Stimulated activated naive B cell treated with anti-CD40 and anti-IgM and Interleukin-4, amounts not matched to agents 10 μg/mL and 1 μg/mL and 100 μg/mL, for 72 hours (primary cell): ENCODE results near the gene PFKL.
A peak's percentile ranks its signal among the peaks of the same experiment; 100 is the strongest.

Source experiments
- ATAC-seq, 2 donors: fragments of 150-1000 bp; cut with Tn5 transposase; replicated peaks; 2 replicates each; pipeline ENCODE4 v1.10.0; 2021; ENCODE audit warnings: moderate library complexity in 1 of 2
- DNase-seq: peaks from one replicate; pipeline ENCODE4 v3.0.0; 2021
- H3K27ac Mint-ChIP-seq: one replicate; pipeline ENCODE4 v1.8.0; 2022; ENCODE audit warnings: mild to moderate bottlenecking, mixed read lengths
- H3K27me3 Mint-ChIP-seq, 2 donors: one replicate each; pipeline ENCODE4 v1.8.0; 2022; ENCODE audit warnings: mixed read lengths in 2 of 2
- H3K36me3 Mint-ChIP-seq, 2 donors: one replicate each; pipeline ENCODE4 v1.8.0; 2022; ENCODE audit warnings: mixed read lengths in 2 of 2, mild to moderate bottlenecking in 1 of 2
- H3K4me1 Mint-ChIP-seq, 2 donors: one replicate each; pipeline ENCODE4 v1.8.0; 2022; ENCODE audit warnings: mixed read lengths in 2 of 2, mild to moderate bottlenecking in 1 of 2
- H3K4me3 Mint-ChIP-seq, 2 donors: one replicate each; pipeline ENCODE4 v1.8.0; 2022; ENCODE audit warnings: mild to moderate bottlenecking in 2 of 2, mixed read lengths in 2 of 2, moderate library complexity in 1 of 2
- H3K9me3 Mint-ChIP-seq, 2 donors: one replicate each; pipeline ENCODE4 v1.8.0; 2022; ENCODE audit warnings: mixed read lengths in 2 of 2, mild to moderate bottlenecking in 1 of 2

Gene PFKL

DNA sequence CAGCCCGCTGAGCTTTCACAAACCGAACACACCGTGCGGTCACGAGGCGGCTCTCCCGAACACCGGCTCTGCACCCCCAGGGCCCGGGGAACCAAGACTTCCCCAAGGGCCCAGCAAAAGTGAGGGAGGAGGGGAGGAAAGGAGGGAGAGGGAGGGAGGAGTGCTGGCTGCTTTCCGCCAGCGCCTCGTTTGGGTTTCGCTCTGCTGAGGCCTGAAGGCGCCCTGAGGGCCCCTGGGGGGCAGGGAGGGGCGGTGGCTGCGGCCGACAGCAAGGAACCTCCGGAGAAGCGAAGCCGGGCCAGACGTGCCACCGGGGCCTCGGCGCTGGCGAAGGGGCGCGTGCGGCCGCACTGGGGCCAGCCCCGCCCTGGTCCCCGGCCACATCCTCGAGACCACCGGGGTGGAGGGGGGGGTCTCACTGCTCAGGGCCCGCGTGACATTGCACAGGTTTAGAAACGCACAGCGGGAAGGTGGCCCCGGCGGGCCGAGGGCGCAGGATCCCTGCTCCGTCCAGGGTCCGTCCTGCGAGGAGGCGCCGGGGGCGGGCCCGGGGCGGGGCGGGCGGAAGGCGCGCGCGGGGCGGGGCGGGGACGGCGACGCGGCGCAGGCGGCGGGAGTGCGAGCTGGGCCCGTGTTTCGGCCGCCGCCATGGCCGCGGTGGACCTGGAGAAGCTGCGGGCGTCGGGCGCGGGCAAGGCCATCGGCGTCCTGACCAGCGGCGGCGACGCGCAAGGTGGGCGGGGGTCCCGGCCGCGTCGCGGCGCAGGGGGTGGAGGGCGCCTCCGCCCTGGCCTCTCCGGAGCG lies at the start of gene PFKL:
Gene PFKL (plus strand): TSS at position 596 of the 804 bp plus-strand sequence. CDS start 53 bp downstream, at position 649.
- Mint-ChIP-seq H3K36me3 (peaks cover 0 to 11% of the 10 kb centered on the region in 2 donors), H3K4me3 (peak within 1 kb of the TSS; percentile 88 to 90), H3K9me3 (no peaks in the 10 kb centered on the region), H3K27me3 (no peaks in the 10 kb centered on the region), H3K4me1 (peaks cover 58 to 86% of the 10 kb centered on the region in 2 donors), H3K27ac (peak within 1 kb of the TSS; percentile 98)
- peak; percentile 63 to 72 for ATAC-seq
- DNase-seq: peak; percentile 82

DNA sequence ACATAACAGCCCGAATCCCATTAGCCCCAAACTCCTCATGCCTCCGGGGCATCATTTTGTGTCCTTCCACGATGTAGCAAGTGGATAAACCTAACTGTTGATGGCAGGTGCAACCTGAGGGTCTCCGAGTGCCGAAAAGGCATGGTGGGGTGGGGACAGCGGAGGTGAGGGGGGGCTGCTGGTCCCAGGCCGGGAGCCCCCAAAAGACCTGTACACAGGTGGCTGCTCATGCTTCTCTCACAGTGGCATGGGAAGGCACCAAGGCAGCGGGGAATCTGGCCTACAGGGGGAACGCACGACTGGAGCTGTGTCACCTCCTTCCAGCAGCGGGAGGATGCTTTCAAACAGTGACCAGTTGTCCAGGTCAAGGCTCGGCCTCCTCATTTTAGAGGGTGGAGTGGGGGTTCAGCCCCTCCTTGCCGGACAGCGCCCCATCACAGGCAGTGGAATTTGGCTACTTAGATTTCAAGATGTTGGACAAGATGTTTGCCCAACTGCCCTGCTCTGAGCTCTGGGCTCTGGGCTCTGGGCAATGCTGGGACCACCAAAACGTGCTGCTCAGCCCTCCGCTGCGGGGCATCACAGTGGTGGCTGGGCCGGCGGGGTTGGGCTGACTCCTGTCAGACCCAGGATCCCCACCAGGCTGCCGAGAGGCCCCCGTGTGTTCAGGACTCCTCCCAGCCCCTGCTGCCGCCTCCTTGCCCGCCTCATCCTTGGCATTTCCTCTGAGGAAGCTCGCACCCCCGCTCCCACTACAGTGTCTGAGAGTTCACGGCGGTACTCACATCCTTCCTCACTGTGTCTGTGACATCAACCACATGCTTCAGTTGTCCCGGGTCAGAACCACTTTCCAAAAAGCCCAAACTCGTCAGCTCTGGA lies 45.8 kb upstream of the PFKL start:
- Mint-ChIP-seq H3K36me3 (no peaks in the 10 kb centered on the region), H3K4me1 (peaks cover 4 to 5% of the 10 kb centered on the region in 2 donors), H3K4me3 (no peak overlapping the region), H3K9me3 (no peaks in the 10 kb centered on the region), H3K27ac (peak overlapping the region; percentile 31), H3K27me3 (no peaks in the 10 kb centered on the region)
- DNase-seq: no peak
- no peak for ATAC-seq

GRCh38 chr21:44255511-44255981 lies 44.3 kb upstream of the PFKL start:
- Mint-ChIP-seq H3K4me3 (no peak overlapping the region), H3K36me3 (no peaks in the 10 kb centered on the region), H3K4me1 (peaks cover 4 to 5% of the 10 kb centered on the region in 2 donors), H3K27ac (no peak overlapping the region), H3K27me3 (no peaks in the 10 kb centered on the region), H3K9me3 (no peaks in the 10 kb centered on the region)
- DNase-seq: no peak
- ATAC-seq: no peak

DNA sequence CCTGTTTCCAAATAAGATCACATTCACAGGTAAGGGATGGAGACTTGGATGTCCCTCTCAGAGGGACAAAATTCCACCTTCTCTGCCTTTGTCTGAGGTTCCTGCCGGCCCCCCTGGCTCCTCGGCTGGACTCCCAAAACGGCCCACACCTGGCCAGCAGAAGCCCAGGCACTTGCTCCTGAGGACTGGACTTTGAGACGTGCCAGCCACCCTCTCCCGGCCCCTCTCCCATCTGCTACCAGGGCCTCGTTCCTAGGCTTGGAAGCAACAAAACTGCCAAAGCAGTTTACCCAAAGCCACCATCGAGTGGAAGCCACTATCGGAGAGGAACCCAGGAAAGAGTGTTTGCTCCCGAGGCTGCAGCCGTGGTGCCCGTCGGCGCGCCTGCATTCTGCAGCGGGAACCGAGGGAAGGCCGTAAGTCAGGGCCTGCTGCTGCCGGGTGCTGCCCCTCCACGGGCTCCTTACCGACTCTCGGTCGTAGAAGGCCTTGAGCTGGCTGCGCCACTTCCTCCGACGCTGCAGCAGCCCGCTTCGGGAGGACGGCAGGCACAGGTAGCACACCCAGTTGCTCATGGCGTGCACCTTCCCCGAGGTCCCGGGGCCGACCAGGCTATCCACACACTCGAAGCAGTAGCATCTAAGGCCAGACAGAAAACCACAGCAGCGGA lies 41.7 kb upstream of the PFKL start:
- H3K9me3 Mint-ChIP-seq: no peaks in the 10 kb centered on the region
- H3K27me3 Mint-ChIP-seq: no peaks in the 10 kb centered on the region
- no peak overlapping the region for H3K27ac Mint-ChIP-seq
- H3K4me3 Mint-ChIP-seq: no peak overlapping the region
- H3K36me3 Mint-ChIP-seq: no peaks in the 10 kb centered on the region
- peaks cover 4 to 5% of the 10 kb centered on the region in 2 donors for H3K4me1 Mint-ChIP-seq
- ATAC-seq (no peak), DNase-seq (no peak)

DNA sequence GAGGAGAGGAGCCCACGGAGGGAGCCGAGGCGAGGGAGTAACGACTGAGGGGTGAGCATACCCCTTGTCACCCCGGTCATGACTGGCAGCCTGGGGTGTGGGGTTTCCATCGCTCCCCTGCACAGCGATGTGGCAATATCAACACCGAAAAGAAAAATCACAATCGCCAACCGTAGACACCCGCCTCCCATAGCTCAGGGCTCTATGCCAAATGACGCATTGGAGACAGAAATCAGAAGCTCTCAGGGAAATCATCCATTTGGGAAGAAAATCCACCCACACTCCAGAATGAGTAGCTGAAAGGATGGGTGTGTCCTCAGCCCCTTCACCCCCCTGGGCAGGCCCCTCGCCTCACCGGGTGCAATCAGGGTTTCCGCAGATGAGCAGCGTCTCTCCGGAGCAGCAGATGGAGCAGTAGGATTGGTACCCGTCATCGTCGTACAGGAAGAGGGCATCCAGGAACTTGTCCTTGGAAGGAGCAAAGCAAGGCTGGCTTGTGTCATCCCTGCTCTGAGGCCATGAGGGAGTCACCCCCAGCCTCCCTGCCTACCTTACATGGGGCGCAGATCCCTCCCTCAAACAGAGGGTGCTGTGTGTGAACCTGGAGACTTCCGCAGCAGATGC lies 40.7 kb upstream of the PFKL start:
- H3K27ac Mint-ChIP-seq: no peak overlapping the region
- no peaks in the 10 kb centered on the region for H3K36me3 Mint-ChIP-seq
- H3K9me3 Mint-ChIP-seq: no peaks in the 10 kb centered on the region
- no peak overlapping the region for H3K4me3 Mint-ChIP-seq
- DNase-seq (no peak), ATAC-seq (no peak)
- H3K27me3 Mint-ChIP-seq: no peaks in the 10 kb centered on the region
- H3K4me1 Mint-ChIP-seq: peaks cover 4 to 5% of the 10 kb centered on the region in 2 donors

DNA sequence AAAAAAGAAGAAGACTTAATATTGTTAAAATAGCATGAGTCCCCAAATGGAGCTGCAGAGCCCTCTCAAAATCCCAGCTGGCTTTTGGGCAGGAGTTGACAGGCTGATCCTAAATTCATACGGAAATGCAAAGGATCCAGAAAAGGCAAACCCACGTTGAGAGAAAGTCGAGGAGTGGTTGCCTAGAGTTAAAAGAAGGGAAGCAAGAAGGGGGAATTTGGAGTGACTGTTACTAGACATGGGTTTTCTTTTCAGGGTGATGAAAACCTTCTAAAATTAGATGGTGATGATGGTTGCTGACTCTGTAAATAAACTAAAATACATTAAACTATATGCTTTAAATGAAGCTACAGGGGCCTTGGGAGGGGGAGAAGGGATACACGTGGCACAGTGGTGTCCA lies 39.8 kb upstream of the PFKL start:
- no peak for ATAC-seq
- Mint-ChIP-seq H3K4me3 (no peak overlapping the region), H3K4me1 (peaks cover 4 to 5% of the 10 kb centered on the region in 2 donors), H3K9me3 (no peaks in the 10 kb centered on the region), H3K27me3 (no peaks in the 10 kb centered on the region), H3K27ac (no peak overlapping the region), H3K36me3 (no peaks in the 10 kb centered on the region)
- no peak for DNase-seq

DNA sequence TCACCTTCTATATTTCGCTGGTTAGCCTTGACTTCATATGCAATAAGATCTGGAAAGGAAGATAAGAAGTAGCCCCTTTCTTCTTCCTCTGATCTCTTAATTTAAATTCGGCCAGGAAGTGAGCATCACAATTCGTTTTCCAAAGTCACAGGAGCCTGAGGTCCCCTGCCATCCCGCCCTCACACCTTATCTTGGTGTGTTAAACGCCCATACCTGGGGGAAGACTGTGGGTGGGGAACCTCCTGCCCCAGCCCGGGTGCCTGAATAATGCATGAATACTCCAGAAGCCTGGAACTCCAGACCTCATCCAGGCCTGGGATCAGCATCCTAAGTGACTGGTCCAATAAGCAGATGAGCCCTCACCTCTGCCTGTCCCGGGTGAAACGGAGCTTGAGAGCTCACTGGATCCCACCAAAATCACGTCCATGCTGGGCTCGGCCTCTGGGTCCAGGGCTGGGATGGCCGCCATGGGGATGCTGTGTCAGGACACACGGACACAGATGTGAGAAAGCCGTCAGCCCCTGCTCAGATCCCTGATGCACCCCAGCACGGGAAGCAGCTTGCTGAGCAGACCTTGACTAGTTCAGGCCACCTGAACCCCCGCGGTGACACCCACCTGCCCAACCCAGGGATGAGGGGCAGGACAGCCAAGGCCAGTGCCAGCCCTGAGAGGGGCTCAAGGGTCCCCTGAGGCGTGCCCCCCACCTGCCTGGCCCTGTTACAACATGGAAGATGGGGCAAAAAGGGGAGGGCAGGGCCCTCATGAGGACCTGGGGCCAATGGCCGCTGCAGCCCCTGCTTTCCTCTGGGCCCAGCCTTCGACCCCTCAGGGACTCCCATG lies 38.8 kb upstream of the PFKL start:
- ATAC-seq (no peak), DNase-seq (no peak)
- Mint-ChIP-seq H3K27me3 (no peaks in the 10 kb centered on the region), H3K9me3 (no peaks in the 10 kb centered on the region), H3K4me1 (peaks cover 0 to 2% of the 10 kb centered on the region in 2 donors), H3K27ac (peak overlapping the region; percentile 44), H3K36me3 (no peaks in the 10 kb centered on the region), H3K4me3 (no peak overlapping the region)

GRCh38 chr21:44261675-44262295 lies 38.1 kb upstream of the PFKL start, which contains the start of gene DNMT3L:
DNMT3L (minus strand) TSS chr21:44261897; CDS start chr21:44261259, 638 bp downstream.
- Mint-ChIP-seq H3K36me3 (no peaks in the 10 kb centered on the region), H3K27ac (peak within 1 kb of the TSS; percentile 44), H3K27me3 (no peaks in the 10 kb centered on the region), H3K4me3 (no peak within 1 kb of the TSS), H3K9me3 (no peaks in the 10 kb centered on the region), H3K4me1 (peaks cover 0 to 4% of the 10 kb centered on the region in 2 donors)
- DNase-seq (no peak), ATAC-seq (no peak)

DNA sequence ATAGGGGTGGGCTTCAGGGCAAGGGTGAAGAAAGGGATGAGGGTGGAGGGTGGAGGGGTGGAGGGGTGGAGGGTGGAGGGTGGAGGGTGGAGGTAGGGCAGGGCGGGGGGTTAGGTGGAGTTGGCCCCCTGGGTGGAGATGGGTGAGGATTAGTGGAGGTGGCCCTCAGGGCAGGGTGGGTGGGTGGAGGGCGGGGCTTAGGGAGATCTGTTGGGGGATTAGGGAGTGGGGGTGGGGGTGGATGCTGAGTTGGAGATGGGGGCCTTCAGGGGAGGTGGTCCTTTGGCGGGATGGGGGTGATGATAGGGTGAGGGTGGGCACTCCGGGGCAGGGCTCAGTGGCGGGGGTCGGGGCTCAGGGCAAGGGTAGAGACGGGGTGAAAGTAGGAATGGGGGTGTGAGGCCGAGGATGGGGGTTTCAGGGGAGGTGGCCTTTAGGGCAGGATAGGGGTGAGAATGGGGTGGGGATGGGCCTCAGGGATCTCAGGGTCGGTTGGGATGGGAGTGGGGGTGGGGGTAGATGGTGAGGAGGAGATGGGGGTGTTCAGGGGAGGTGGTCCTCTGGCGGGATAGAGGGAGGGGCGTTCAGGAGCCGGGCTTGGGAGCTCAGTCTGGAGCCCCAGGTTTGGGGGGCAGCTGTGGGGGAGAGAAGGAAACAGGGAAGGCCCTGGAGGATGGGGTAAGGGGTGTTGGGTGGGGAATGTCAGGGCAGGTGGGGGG lies 37.4 kb upstream of the PFKL start:
- no peaks in the 10 kb centered on the region for H3K27me3 Mint-ChIP-seq
- H3K27ac Mint-ChIP-seq: no peak overlapping the region
- H3K36me3 Mint-ChIP-seq: no peaks in the 10 kb centered on the region
- H3K4me3 Mint-ChIP-seq: no peak overlapping the region
- no peak for DNase-seq
- H3K9me3 Mint-ChIP-seq: no peaks in the 10 kb centered on the region
- no peak for ATAC-seq
- H3K4me1 Mint-ChIP-seq: peaks cover 5% of the 10 kb centered on the region in 2 donors

GRCh38 chr21:44263221-44263760 lies 36.6 kb upstream of the PFKL start:
- no peak for DNase-seq
- no peak overlapping the region for H3K4me3 Mint-ChIP-seq
- H3K9me3 Mint-ChIP-seq: no peaks in the 10 kb centered on the region
- no peak overlapping the region for H3K27ac Mint-ChIP-seq
- H3K4me1 Mint-ChIP-seq: peaks cover 5 to 10% of the 10 kb centered on the region in 2 donors
- no peak for ATAC-seq
- H3K27me3 Mint-ChIP-seq: no peaks in the 10 kb centered on the region
- no peaks in the 10 kb centered on the region for H3K36me3 Mint-ChIP-seq

DNA sequence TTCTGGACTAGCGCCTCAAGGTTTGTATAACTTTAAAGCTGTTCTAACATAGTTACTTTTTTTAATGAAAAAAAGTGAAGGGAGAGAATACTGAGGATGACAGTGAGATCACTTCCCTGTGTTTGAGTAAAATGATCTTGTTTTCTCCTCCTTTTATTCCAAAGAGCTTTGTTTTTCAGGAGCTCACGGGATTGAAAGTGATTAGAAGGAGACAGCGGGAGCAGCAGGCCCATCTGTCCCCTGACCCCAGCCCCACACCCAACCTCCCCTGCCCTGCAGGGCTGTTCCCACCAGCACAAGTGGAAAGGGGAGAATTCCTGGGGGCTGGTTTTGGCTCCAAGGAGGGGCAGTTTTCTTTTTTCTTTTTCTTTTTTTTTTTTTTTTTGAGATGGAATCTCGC lies 36.1 kb upstream of the PFKL start:
- no peak overlapping the region for H3K4me3 Mint-ChIP-seq
- H3K27ac Mint-ChIP-seq: no peak overlapping the region
- no peaks in the 10 kb centered on the region for H3K27me3 Mint-ChIP-seq
- DNase-seq: no peak
- no peak for ATAC-seq
- H3K36me3 Mint-ChIP-seq: no peaks in the 10 kb centered on the region
- H3K4me1 Mint-ChIP-seq: peaks cover 5 to 10% of the 10 kb centered on the region in 2 donors
- no peaks in the 10 kb centered on the region for H3K9me3 Mint-ChIP-seq

GRCh38 chr21:44265734-44266270 lies 34.1 kb upstream of the PFKL start:
- Mint-ChIP-seq H3K9me3 (no peaks in the 10 kb centered on the region), H3K4me3 (no peak overlapping the region), H3K27ac (no peak overlapping the region), H3K36me3 (no peaks in the 10 kb centered on the region), H3K27me3 (no peaks in the 10 kb centered on the region), H3K4me1 (peaks cover 5 to 10% of the 10 kb centered on the region in 2 donors)
- ATAC-seq (no peak), DNase-seq (no peak)
